Activated CD8-positive, alpha-beta memory T cell treated with anti-CD3 and anti-CD28 coated beads, Interleukin-2, amount 10 ng/mL, durations not matched to agents 7 days and 5 days (primary cell): Measurements from ENCODE around the gene GLOD4. TPM values are rescaled to one million over a fixed set of nuclear protein-coding genes. Genes with fewer than 3 reads are reported as not detected.
"Not testable (repeated sequence)": the region's sequence is repeated elsewhere in the genome, so short reads cannot be mapped to it uniquely, and the experiment has no call there.

Experiments used
- ATAC-seq: fragments of 150-1000 bp; cut with Tn5 transposase; one replicate; pipeline ENCODE4 v1.10.0; 2021; ENCODE audit warnings: moderate library complexity
- CTCF ChIA-PET: fragments of 350-600 bp; sonication (Branson Sonifier 250); formaldehyde crosslinking; loops from one replicate; lab custom pipeline; 2021; ENCODE audit warnings: antibody characterized with exemption; lab: Charles Lee
- DNase-seq: peaks from one replicate; pipeline ENCODE4 v3.0.0-alpha.2; 2020
- H3K27ac Mint-ChIP-seq: one replicate; pipeline ENCODE4 v1.8.0; 2021; ENCODE audit warnings: mild to moderate bottlenecking, mixed read lengths
- H3K27me3 Mint-ChIP-seq: one replicate; pipeline ENCODE4 v1.8.0; 2021; ENCODE audit warnings: mixed read lengths
- H3K36me3 Mint-ChIP-seq: one replicate; pipeline ENCODE4 v1.8.0; 2021; ENCODE audit warnings: mild to moderate bottlenecking, mixed read lengths
- H3K4me1 Mint-ChIP-seq: one replicate; pipeline ENCODE4 v1.8.0; 2021; ENCODE audit warnings: mixed read lengths
- H3K4me3 Mint-ChIP-seq: one replicate; pipeline ENCODE4 v1.8.0; 2021; ENCODE audit warnings: mild to moderate bottlenecking, moderate library complexity, mixed read lengths
- H3K9me3 Mint-ChIP-seq: one replicate; pipeline ENCODE4 v1.8.0; 2022; ENCODE audit warnings: low read depth, mixed read lengths
- total RNA-seq, 2 experiments: library from RNA; stranded (reverse); gene quantifications; one replicate each; pipeline ENCODE4 v1.2.3, GENCODE V29; 2021

GLOD4 gene
- total RNA-seq, 2 experiments from 2014 or later, result 45.1 to 56.3 TPM

DNA sequence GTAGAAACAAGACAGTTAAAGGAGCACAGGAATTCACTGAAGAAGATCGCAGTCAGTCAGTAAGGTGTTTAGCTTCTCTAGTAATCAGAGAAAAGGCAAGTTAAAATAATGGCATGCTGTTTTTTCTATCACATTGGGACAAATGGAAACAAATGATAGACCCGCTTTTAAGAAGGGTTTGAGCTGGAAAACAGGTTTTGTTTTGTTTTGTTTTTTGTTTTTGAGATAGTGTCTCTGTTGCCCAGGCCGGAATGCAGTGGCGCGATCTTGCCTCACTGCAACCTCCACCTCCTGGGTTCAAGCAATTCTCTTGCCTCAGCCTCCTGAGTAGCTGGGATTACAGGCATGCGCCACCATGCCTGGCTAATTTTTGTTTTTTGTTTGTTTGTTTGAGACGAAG is 3.8 kb upstream of the GLOD4 start:
- H3K27ac Mint-ChIP-seq, H3K9me3 Mint-ChIP-seq, H3K27me3 Mint-ChIP-seq, H3K4me3 Mint-ChIP-seq, ATAC-seq, DNase-seq: not testable (repeated sequence)
- CTCF ChIA-PET, result interaction anchor here (0.6 to 2.1 kb wide), 4 partner anchors 38 to 211 kb away, joined by 3 to 6 read pairs (median 4); partner anchors contain the start of gene TIMM22
- Mint-ChIP-seq H3K4me1 (peaks cover 32% of the 10 kb centered on the region), H3K36me3 (peaks cover 21% of the 10 kb centered on the region)

DNA sequence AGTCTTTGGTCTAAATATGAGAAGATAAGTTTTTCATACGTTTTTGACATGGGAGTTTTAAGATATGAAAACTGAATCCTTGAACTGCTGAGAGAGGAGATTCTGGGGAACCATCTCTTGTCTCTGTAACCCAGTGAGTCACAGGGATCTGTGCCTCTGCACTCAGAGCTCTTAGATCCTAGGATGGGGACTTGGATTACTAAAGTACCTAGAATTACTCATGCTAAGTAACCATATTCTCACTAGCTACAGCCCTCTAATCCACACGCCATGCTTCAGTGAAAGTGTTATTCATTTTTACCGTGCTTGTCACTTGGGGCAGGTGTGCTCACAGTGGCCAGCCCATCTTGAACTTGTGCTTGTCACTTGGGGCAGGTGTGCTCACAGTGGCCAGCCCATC is 2.1 kb upstream of the GLOD4 start:
- peak overlapping the region; percentile 27 for H3K27ac Mint-ChIP-seq
- DNase-seq, result no peak
- peaks cover 14% of the 10 kb centered on the region for H3K36me3 Mint-ChIP-seq
- no peaks in the 10 kb centered on the region for H3K27me3 Mint-ChIP-seq
- ATAC-seq, result no peak
- CTCF ChIA-PET, result no interaction called here
- peak overlapping the region; percentile 97 for H3K4me3 Mint-ChIP-seq
- peaks cover 35% of the 10 kb centered on the region for H3K4me1 Mint-ChIP-seq
- no peaks in the 10 kb centered on the region for H3K9me3 Mint-ChIP-seq

- DNase-seq, result no peak
- no peak for ATAC-seq
- Mint-ChIP-seq H3K27me3 (no peaks in the 10 kb centered on the region), H3K9me3 (no peaks in the 10 kb centered on the region), H3K27ac (no peak overlapping the region), H3K4me3 (no peak overlapping the region), H3K36me3 (peaks cover 45% of the 10 kb centered on the region), H3K4me1 (peaks cover 36% of the 10 kb centered on the region)
- CTCF ChIA-PET, result interaction anchor here (2.0 kb wide), 1 partner anchor 366 kb away, joined by 7 read pairs; no protein-coding TSS in a partner anchor
Observed at GRCh38 chr17:778096-778495, 4.0 kb downstream of the GLOD4 start.

GRCh38 chr17:774313-774584 is 7.8 kb downstream of the GLOD4 start:
- Mint-ChIP-seq H3K4me3 (no peak overlapping the region), H3K4me1 (peaks cover 24% of the 10 kb centered on the region), H3K9me3 (no peaks in the 10 kb centered on the region), H3K36me3 (peaks cover 57% of the 10 kb centered on the region), H3K27me3 (no peaks in the 10 kb centered on the region), H3K27ac (no peak overlapping the region)
- CTCF ChIA-PET, result interaction anchor here (1.0 to 1.9 kb wide), 2 partner anchors 13 to 21 kb away, joined by 4 to 5 read pairs; no protein-coding TSS in a partner anchor
- DNase-seq, result no peak
- ATAC-seq, result no peak

DNA sequence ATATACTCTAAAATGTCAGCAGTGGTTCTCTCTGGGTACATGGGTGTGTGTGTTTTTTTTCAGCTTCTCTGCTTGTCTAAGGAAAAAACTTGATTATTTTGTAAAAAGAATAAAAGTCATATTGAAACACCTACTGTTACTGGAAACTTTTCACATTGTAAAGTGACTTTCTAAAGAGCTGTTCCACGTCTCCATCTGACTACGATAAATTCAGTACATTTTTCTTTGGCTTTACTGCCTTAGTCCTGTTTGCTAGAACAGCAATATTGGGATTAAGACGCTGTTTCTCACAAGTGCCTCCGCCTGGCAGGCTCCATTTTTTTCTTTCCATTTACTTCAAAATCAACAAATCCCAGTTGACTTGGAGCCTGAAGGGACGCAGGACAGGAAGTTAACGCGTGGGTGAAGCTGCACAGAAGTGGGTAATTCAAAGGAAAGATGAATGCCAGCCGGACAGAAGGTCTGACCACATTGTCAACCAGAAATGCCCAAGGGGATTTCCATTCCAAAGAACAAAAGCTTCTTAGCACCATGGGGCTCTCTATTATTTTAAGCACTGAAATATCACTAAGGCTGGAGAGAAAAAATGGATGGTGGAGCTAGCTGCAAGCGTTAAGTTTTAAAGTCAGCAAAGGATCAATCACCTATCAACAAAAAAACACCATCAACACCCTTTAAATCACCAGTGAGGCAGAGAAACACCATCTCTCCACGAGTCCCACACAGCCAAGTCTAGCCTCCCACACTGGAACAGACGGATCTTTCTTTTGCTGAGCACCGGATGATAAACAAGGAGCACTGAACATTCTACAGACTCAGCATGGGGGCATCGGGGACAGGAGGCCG is 8.4 kb downstream of the GLOD4 start:
- H3K4me3 Mint-ChIP-seq, result no peak overlapping the region
- no peak for ATAC-seq

GRCh38 chr17:773016-773415 is 9.1 kb downstream of the GLOD4 start:
- no peak overlapping the region for H3K4me3 Mint-ChIP-seq
- peaks cover 51% of the 10 kb centered on the region for H3K36me3 Mint-ChIP-seq
- H3K4me1 Mint-ChIP-seq, result peaks cover 22% of the 10 kb centered on the region
- ATAC-seq (no peak), DNase-seq (no peak)
- no peaks in the 10 kb centered on the region for H3K27me3 Mint-ChIP-seq
- no peaks in the 10 kb centered on the region for H3K9me3 Mint-ChIP-seq
- CTCF ChIA-PET, result interaction anchor here (1.9 kb wide), 1 partner anchor 20 kb away, joined by 5 read pairs; no protein-coding TSS in a partner anchor
- no peak overlapping the region for H3K27ac Mint-ChIP-seq

More for the DNA sequence above, 8.4 kb downstream of the GLOD4 start:
- CTCF ChIA-PET, result interaction anchor here (1.0 to 1.9 kb wide), 2 partner anchors 12 to 21 kb away, joined by 4 to 5 read pairs; no protein-coding TSS in a partner anchor
- Mint-ChIP-seq H3K4me1 (peaks cover 22% of the 10 kb centered on the region), H3K27ac (peak overlapping the region; percentile 44), H3K9me3 (no peaks in the 10 kb centered on the region), H3K36me3 (peaks cover 58% of the 10 kb centered on the region), H3K27me3 (no peaks in the 10 kb centered on the region)
- DNase-seq, result no peak

DNA sequence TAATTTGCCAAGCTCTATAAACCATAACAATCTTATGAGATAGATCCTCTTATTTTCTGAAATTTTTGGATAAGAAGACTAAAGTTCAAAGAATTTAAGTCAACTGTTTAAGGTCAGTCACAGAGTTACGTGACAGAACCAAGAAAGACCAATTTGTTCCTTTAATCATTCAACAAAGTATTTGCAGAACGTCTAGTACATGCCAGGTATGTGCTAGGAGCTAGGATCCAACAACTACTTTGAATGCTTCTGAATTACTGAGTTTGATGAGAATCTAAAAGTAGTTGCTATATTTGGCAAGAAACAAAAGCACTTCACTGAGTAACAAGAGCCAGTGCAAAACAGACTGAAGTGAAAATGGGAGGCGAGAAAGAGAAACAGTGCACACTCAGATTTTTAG is 15.0 kb downstream of the GLOD4 start:
- peaks cover 29% of the 10 kb centered on the region for H3K36me3 Mint-ChIP-seq
- no peak overlapping the region for H3K27ac Mint-ChIP-seq
- CTCF ChIA-PET, result no interaction called here
- no peaks in the 10 kb centered on the region for H3K9me3 Mint-ChIP-seq
- ATAC-seq (no peak), DNase-seq (no peak)
- no peaks in the 10 kb centered on the region for H3K4me1 Mint-ChIP-seq
- no peaks in the 10 kb centered on the region for H3K27me3 Mint-ChIP-seq
- no peak overlapping the region for H3K4me3 Mint-ChIP-seq

DNA sequence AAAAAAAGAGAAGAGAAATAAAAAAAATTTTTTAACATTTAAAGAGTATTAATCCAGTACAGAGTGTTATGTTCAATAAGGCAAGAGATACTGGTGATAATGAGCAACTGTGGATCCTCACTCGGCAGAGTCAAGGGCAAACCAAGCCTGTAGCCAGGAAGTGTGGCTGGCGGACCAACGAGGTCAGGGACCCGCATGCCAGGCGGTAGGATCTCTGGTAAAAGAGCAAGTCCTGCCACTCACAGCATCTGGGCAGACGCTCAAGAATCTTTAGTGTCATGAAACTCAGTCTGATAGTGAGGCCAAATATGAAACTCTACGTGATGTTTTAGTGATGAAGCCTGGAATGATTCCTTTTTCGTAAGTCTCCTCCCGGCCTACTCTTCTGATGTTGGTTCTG is 21.7 kb downstream of the GLOD4 start:
- ATAC-seq (no peak), DNase-seq (no peak)
- no peaks in the 10 kb centered on the region for H3K27me3 Mint-ChIP-seq
- peaks cover 28% of the 10 kb centered on the region for H3K36me3 Mint-ChIP-seq
- no peak overlapping the region for H3K27ac Mint-ChIP-seq
- no peaks in the 10 kb centered on the region for H3K9me3 Mint-ChIP-seq
- no peaks in the 10 kb centered on the region for H3K4me1 Mint-ChIP-seq
- no peak overlapping the region for H3K4me3 Mint-ChIP-seq
- CTCF ChIA-PET, result no interaction called here

- no peak for DNase-seq
- peaks cover 24% of the 10 kb centered on the region for H3K36me3 Mint-ChIP-seq
- CTCF ChIA-PET, result no interaction called here
- no peaks in the 10 kb centered on the region for H3K9me3 Mint-ChIP-seq
- no peaks in the 10 kb centered on the region for H3K4me1 Mint-ChIP-seq
- H3K27me3 Mint-ChIP-seq, result no peaks in the 10 kb centered on the region
- no peak overlapping the region for H3K4me3 Mint-ChIP-seq
- ATAC-seq, result no peak
- no peak overlapping the region for H3K27ac Mint-ChIP-seq
Observed at GRCh38 chr17:759964-760363, 22.1 kb downstream of the GLOD4 start.

DNA sequence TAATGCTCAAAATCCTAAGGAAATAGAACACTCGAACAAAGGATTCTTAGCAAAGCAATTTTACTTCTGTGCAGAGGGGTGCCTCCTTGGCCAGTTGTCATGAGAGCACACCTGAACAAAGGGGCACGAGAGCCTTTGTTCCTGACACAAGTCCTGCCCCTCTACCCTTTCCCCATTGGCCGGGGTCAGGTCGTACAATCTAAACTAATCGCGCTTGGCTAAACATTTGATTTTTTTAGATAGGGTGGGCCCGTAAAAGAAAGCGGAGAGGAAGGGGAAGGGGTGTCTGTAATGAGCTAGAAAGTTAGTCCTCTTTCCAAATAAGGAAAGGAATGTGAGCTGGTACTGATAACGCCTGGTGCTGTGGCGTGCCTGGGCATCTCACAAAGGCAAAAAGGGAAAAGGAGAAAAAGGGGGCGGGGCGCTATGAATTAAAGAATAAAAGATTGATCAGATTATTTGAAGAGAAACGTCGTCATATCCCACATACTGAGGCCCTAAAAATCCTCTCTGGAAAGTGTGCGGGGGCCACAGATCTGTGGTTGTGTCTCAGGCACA is 26.0 kb downstream of the GLOD4 start:
- not testable (repeated sequence) for H3K27me3 Mint-ChIP-seq, H3K9me3 Mint-ChIP-seq, H3K27ac Mint-ChIP-seq, ATAC-seq, DNase-seq, H3K4me3 Mint-ChIP-seq
- peaks cover 13% of the 10 kb centered on the region for H3K4me1 Mint-ChIP-seq
- CTCF ChIA-PET, result interaction anchor here (1.8 kb wide), 1 partner anchor 344 kb away, joined by 5 read pairs; no protein-coding TSS in a partner anchor
- peaks cover 17% of the 10 kb centered on the region for H3K36me3 Mint-ChIP-seq

DNA sequence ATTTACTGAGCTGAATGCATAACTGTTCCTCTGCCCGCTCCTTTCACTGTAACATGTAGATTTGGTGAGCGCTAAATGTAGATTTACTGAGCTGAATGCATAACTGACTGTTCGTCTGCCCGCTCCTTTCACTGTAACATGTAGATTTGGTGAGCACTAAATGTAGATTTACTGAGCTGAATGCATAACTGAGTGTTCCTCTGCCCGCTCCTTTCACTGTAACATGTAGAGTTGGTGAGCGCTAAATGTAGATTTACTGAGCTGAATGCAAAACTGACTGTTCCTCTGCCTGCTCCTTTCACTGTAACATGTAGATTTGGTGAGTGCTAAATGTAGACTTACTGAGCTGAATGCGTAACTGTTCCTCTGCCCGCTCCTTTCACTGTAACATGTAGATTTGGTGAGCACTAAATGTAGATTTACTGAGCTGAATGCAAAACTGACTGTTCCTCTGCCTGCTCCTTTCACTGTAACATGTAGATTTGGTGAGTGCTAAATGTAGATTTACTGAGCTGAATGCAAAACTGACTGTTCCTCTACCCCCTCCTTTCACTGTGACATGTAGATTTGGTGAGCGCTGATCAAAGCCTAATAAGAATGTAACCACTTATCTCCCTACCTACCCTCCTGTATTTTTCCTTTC is 26.6 kb downstream of the GLOD4 start:
- not testable (repeated sequence) for ATAC-seq, H3K4me3 Mint-ChIP-seq, H3K9me3 Mint-ChIP-seq, DNase-seq, H3K27ac Mint-ChIP-seq, H3K27me3 Mint-ChIP-seq
- peaks cover 15% of the 10 kb centered on the region for H3K36me3 Mint-ChIP-seq
- H3K4me1 Mint-ChIP-seq, result peaks cover 19% of the 10 kb centered on the region
- CTCF ChIA-PET, result interaction anchor here (1.3 to 3.5 kb wide), 3 partner anchors 9 to 343 kb away, joined by 5 to 16 read pairs (median 6); partner anchors contain the start of gene TIMM22

DNA sequence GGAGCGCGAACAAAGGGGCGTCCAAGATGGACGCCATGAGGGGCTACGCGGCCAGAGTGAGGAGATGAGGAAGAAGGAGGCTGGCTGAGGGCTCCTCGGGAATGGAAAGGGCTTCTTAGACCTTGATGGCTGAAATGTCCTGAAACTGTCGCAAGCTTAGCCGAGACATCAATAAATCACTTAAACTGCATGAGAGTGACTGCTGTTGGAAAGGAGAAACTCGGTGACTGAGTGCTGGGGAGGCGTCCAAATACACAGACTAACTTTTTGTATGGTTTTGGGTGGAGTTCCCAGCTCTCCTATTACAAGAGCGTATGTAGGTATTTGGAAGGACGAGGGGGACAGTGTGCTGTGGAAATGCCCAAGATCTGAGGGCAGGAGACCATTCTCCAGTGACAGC is 28.7 kb downstream of the GLOD4 start:
- H3K9me3 Mint-ChIP-seq, result peaks cover 3% of the 10 kb centered on the region
- peak overlapping the region; percentile 46 for H3K4me3 Mint-ChIP-seq
- H3K4me1 Mint-ChIP-seq, result peaks cover 31% of the 10 kb centered on the region
- H3K27me3 Mint-ChIP-seq, result no peaks in the 10 kb centered on the region
- CTCF ChIA-PET, result interaction anchor here (1.2 to 3.5 kb wide), 7 partner anchors 9 to 368 kb away, joined by 3 to 16 read pairs (median 4); partner anchors contain the start of genes GLOD4, MRM3 and TIMM22
- no peak for ATAC-seq
- H3K36me3 Mint-ChIP-seq, result peaks cover 24% of the 10 kb centered on the region
- peak overlapping the region; percentile 49 for H3K27ac Mint-ChIP-seq
- DNase-seq, result no peak

GRCh38 chr17:752620-753219 is 29.4 kb downstream of the GLOD4 start:
- Mint-ChIP-seq H3K27me3 (no peaks in the 10 kb centered on the region), H3K27ac (peak overlapping the region; percentile 91), H3K36me3 (peaks cover 31% of the 10 kb centered on the region), H3K9me3 (peaks cover 3% of the 10 kb centered on the region), H3K4me3 (peak overlapping the region; percentile 89), H3K4me1 (peaks cover 32% of the 10 kb centered on the region)
- ATAC-seq, result peak; percentile 2
- peak; percentile 53 for DNase-seq
- CTCF ChIA-PET, result interaction anchor here (0.6 to 3.5 kb wide), 18 partner anchors 9 to 367 kb away, joined by 3 to 19 read pairs (median 4); partner anchors contain the start of genes GLOD4, MRM3, TIMM22 and VPS53
